Inflammatory macrophage treated with lipopolysaccharide for 4 hours (primary cell): Measurements from ENCODE around the gene RAD51.

Experiments
- DNase-seq: peaks from one replicate; pipeline ENCODE4 v3.0.0-alpha.2; 2020

The RAD51 gene

GRCh38 chr15:40722934-40723333 lies 28.0 kb downstream of the RAD51 start:
- DNase-seq: peak; percentile 52

- DNase-seq: no peak
Measured at GRCh38 chr15:40723919-40724318, 28.9 kb downstream of the RAD51 start.

GRCh38 chr15:40731034-40731433 lies 36.1 kb downstream of the RAD51 start:
- DNase-seq: no peak

- DNase-seq: no peak
Measured at GRCh38 chr15:40736575-40736974, 41.6 kb downstream of the RAD51 start.

GRCh38 chr15:40737048-40737447 lies 42.1 kb downstream of the RAD51 start:
- DNase-seq: no peak

GRCh38 chr15:40739047-40739446 lies 44.1 kb downstream of the RAD51 start:
- no peak for DNase-seq

- no peak for DNase-seq
Measured at GRCh38 chr15:40739854-40740253, 44.9 kb downstream of the RAD51 start.

- no peak for DNase-seq
Measured at GRCh38 chr15:40743485-40743901, 48.5 kb downstream of the RAD51 start.

- peak; percentile 99 for DNase-seq
Measured at GRCh38 chr15:40743921-40744814, 49.2 kb downstream of the RAD51 start.

GRCh38 chr15:40744815-40745152 lies 49.8 kb downstream of the RAD51 start:
- DNase-seq: no peak

GRCh38 chr15:40746916-40747418 lies 52.0 kb downstream of the RAD51 start:
- DNase-seq: peak; percentile 74

GRCh38 chr15:40747685-40748631 lies 53.0 kb downstream of the RAD51 start:
- peak; percentile 80 for DNase-seq

GRCh38 chr15:40749151-40749630 lies 54.2 kb downstream of the RAD51 start:
- DNase-seq: no peak

GRCh38 chr15:40750885-40751284 lies 55.9 kb downstream of the RAD51 start:
- DNase-seq: no peak

GRCh38 chr15:40751745-40752144 lies 56.8 kb downstream of the RAD51 start:
- no peak for DNase-seq

- no peak for DNase-seq
Measured at GRCh38 chr15:40754574-40754882, 59.6 kb downstream of the RAD51 start.

- DNase-seq: peak; percentile 95
Measured at GRCh38 chr15:40754883-40755811, 60.2 kb downstream of the RAD51 start, which contains the start of gene RMDN3. Gene RMDN3 (minus strand): TSS chr15:40755254. CDS start chr15:40754783, 471 bp downstream.

GRCh38 chr15:40755812-40756208 lies 60.8 kb downstream of the RAD51 start:
- DNase-seq: no peak

- DNase-seq: no peak
Measured at GRCh38 chr15:40756938-40757337, 62.0 kb downstream of the RAD51 start.

- DNase-seq: no peak
Measured at GRCh38 chr15:40759961-40760360, 65.0 kb downstream of the RAD51 start.

GRCh38 chr15:40762919-40763800 lies 68.2 kb downstream of the RAD51 start:
- peak; percentile 27 for DNase-seq
